ENCODE data around the gene OSBPL6. TPM values are rescaled to one million over a fixed set of nuclear protein-coding genes. Genes with fewer than 3 reads are reported as not detected.
"Not testable (repeated sequence)": the region's sequence is repeated elsewhere in the genome, so short reads cannot be mapped to it uniquely, and the experiment has no call there.

The OSBPL6 gene
- total RNA-seq, 1 donor from 2014 or later: 3.6 TPM

DNA sequence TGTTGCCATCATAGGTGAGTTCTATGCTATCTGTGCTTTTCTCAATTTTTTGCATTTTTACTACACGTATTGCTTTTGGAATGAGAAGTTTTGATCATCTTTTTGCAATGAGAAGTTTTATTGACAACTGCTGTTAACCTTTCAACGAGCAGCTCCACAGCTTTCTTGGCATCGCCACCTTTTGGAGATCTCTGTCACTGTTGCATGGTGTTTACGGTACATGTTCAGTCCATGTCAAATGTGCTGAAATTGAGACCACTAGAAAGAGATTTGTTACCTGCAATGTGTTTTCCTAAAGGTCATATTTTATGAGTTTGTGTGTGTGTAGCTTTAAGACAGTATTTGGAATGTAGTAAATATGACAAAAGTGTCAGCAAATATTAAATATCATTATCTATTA, 120.8 kb downstream of the OSBPL6 start:
- Histone ChIP-seq H3K4me3 (ENCODE audit: low read depth, low read length) (no peak overlapping the region), H3K36me3 (ENCODE audit: control insufficient read depth, insufficient read depth, low read length) (no peaks in the 10 kb centered on the region), H3K27me3 (ENCODE audit: control insufficient read depth, insufficient read depth, low read length) (no peaks in the 10 kb centered on the region)
- TF ChIP-seq, protein P1, sequence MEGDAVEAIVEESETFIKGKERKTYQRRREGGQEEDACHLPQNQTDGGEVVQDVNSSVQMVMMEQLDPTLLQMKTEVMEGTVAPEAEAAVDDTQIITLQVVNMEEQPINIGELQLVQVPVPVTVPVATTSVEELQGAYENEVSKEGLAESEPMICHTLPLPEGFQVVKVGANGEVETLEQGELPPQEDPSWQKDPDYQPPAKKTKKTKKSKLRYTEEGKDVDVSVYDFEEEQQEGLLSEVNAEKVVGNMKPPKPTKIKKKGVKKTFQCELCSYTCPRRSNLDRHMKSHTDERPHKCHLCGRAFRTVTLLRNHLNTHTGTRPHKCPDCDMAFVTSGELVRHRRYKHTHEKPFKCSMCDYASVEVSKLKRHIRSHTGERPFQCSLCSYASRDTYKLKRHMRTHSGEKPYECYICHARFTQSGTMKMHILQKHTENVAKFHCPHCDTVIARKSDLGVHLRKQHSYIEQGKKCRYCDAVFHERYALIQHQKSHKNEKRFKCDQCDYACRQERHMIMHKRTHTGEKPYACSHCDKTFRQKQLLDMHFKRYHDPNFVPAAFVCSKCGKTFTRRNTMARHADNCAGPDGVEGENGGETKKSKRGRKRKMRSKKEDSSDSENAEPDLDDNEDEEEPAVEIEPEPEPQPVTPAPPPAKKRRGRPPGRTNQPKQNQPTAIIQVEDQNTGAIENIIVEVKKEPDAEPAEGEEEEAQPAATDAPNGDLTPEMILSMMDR (IDR thresholded peaks at IDR 0.05; ENCODE audit: insufficient read depth, low read length, poor library complexity, severe bottlenecking): no peak
- DNase-seq (ENCODE audit: low read depth): no peak

DNA sequence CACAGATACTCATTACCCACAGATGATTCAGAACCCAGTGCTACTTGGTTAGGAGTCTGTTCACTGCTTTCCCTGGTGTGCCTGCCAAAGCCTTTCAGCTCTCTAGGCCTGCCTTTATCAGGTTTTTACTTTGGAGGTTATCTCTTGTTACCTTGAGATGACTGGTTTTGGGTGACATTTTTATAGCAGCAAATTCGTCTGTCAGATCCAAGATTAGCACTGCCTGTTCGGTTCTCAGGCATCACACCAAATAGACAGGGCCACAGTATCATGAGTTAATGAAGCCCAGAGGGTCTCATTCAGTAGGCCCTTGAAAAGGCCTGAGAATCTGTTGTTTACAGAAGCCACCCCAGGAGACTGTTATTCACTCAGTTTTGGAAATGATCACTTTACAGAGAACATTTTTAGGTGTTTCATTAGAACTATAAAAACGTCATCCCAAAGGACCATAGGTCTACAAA, 121.2 kb downstream of the OSBPL6 start:
- DNase-seq (ENCODE audit: low read depth): no peak
- TF ChIP-seq, protein P1 (IDR thresholded peaks at IDR 0.05; ENCODE audit: insufficient read depth, low read length, poor library complexity, severe bottlenecking): no peak
- Histone ChIP-seq H3K4me3 (ENCODE audit: low read depth, low read length) (no peak overlapping the region), H3K27me3 (ENCODE audit: control insufficient read depth, insufficient read depth, low read length) (no peaks in the 10 kb centered on the region), H3K36me3 (ENCODE audit: control insufficient read depth, insufficient read depth, low read length) (no peaks in the 10 kb centered on the region)

DNA sequence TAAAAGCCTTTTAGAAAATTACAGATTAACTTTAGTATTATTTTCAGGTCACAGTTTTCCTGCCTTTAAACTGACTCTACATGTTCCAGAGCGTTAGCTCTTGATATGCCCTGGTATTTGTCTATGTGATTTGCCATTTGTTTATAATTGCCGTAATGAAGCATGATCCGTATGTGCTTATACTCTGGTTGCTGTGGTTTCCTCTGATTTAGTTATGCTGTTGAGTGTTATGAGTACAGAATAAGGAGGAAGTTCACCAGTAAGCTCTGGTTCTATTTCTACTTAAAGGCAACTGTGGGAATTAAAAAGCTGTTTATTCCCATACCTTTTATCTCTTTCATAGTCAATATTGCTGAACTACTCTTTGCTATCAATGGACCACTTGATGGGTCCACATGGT, 123.5 kb downstream of the OSBPL6 start:
- no peak for DNase-seq (ENCODE audit: low read depth)
- H3K27me3 ChIP-seq (ENCODE audit: control insufficient read depth, insufficient read depth, low read length): no peaks in the 10 kb centered on the region
- H3K4me3 ChIP-seq (ENCODE audit: low read depth, low read length): no peak overlapping the region
- TF ChIP-seq, protein P1 (IDR thresholded peaks at IDR 0.05; ENCODE audit: insufficient read depth, low read length, poor library complexity, severe bottlenecking): no peak
- no peaks in the 10 kb centered on the region for H3K36me3 ChIP-seq (ENCODE audit: control insufficient read depth, insufficient read depth, low read length)

DNA sequence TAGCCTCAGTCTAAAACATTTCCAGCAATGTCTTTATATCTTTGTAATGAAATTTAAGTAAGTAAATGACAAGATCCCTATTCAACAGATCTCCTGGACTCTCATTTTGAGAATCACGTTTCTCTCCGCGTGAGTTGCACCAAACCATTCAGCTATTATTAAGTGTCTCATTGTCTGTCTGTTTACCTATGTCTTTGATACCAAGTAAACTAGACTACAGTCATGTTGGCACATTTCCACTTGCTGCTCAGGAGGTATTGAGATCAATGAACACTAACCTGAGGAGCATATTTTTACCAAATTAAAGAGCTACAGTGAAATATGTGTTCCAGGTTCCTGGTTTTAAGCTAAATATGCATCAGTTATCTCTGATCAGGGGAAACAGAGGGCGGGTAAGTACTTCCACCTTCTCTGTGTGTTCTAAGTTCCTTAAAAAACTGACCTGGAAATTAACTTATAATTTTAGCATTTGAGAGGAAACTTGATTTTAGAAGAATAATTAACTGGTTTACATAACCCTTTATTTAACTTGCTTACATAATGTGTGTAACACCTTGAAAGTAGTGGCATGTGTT, 125.8 kb downstream of the OSBPL6 start:
- DNase-seq (ENCODE audit: low read depth): no peak
- Histone ChIP-seq H3K4me3 (ENCODE audit: low read depth, low read length) (no peak overlapping the region), H3K27me3 (ENCODE audit: control insufficient read depth, insufficient read depth, low read length) (no peaks in the 10 kb centered on the region), H3K36me3 (ENCODE audit: control insufficient read depth, insufficient read depth, low read length) (no peaks in the 10 kb centered on the region)
- TF ChIP-seq, protein P1 (IDR thresholded peaks at IDR 0.05; ENCODE audit: insufficient read depth, low read length, poor library complexity, severe bottlenecking): no peak

DNA sequence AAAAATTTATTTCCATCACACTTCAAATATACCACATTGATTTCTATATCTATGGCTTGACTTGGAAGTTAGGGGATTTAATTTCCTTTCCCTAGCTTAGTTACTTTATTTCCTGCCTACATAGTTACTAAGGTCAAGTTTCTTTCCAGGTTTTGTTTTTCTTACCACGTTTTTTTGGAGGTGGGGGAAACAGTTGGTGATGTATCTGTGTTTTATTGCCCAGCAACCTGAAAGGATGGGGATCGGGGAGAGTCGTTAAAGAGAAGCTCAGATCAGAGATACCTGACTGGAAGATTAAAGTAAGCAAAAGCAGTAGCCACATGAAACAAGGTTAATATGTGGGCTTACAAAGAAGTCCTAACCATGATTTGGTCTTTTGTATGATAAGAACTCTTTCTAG, 127.8 kb downstream of the OSBPL6 start:
- no peak overlapping the region for H3K4me3 ChIP-seq (ENCODE audit: low read depth, low read length)
- TF ChIP-seq, protein P1 (IDR thresholded peaks at IDR 0.05; ENCODE audit: insufficient read depth, low read length, poor library complexity, severe bottlenecking): no peak

DNA sequence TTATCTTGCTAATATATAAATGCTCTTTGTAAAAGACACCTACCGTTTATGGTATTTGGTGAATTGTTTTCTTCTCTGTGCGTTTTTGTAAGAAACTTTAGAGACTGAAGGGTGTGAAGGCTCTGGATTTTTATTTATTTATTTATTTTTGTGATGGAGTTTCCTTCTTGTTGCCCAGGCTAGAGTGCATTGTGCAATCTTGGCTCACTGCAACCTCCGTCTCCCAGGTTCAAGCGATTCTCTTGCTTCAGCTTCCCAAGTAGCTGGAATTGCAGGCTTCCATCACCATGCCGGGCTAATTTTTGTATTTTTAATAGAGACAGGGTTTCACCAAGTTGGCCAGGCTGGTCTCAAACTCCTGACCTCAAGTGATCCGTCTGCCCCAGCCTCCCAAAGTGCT, 129.0 kb downstream of the OSBPL6 start:
- not testable (repeated sequence) for H3K27me3 ChIP-seq (ENCODE audit: control insufficient read depth, insufficient read depth, low read length); H3K4me3 ChIP-seq (ENCODE audit: low read depth, low read length); H3K36me3 ChIP-seq (ENCODE audit: control insufficient read depth, insufficient read depth, low read length); DNase-seq (ENCODE audit: low read depth)

More for the DNA sequence above, 127.8 kb downstream of the OSBPL6 start:
- DNase-seq (ENCODE audit: low read depth): no peak
- H3K27me3 ChIP-seq (ENCODE audit: control insufficient read depth, insufficient read depth, low read length): no peaks in the 10 kb centered on the region
- H3K36me3 ChIP-seq (ENCODE audit: control insufficient read depth, insufficient read depth, low read length): no peaks in the 10 kb centered on the region

Data from kidney epithelial cell (primary cell).